ENCODE results near the gene CFAP65.

The CFAP65 gene

GRCh38 chr2:219028141-219028540 is 13.2 kb downstream of the CFAP65 start:
- H3K4me3 ChIP-seq (ENCODE audit: low read depth, low read length): no peak overlapping the region
- no peak for TF ChIP-seq CTCF (IDR thresholded peaks at IDR 0.05; ENCODE audit: insufficient read depth, low read depth, low read length, missing control alignments)
- no peak for DNase-seq (ENCODE audit: low read depth)

GRCh38 chr2:219027511-219028055 is 13.7 kb downstream of the CFAP65 start:
- no peak overlapping the region for H3K4me3 ChIP-seq (ENCODE audit: low read depth, low read length)
- TF ChIP-seq CTCF (IDR thresholded peaks at IDR 0.05; ENCODE audit: insufficient read depth, low read depth, low read length, missing control alignments): no peak
- DNase-seq (ENCODE audit: low read depth): no peak

GRCh38 chr2:219026946-219027345 is 14.4 kb downstream of the CFAP65 start:
- no peak for TF ChIP-seq CTCF (IDR thresholded peaks at IDR 0.05; ENCODE audit: insufficient read depth, low read depth, low read length, missing control alignments)
- DNase-seq (ENCODE audit: low read depth): no peak
- H3K4me3 ChIP-seq (ENCODE audit: low read depth, low read length): no peak overlapping the region

- no peak for TF ChIP-seq CTCF (IDR thresholded peaks at IDR 0.05; ENCODE audit: insufficient read depth, low read depth, low read length, missing control alignments)
- H3K4me3 ChIP-seq (ENCODE audit: low read depth, low read length): no peak overlapping the region
- DNase-seq (ENCODE audit: low read depth): no peak
These were observed 15.4 kb downstream of the CFAP65 start for GRCh38 chr2:219025637-219026585.

- H3K4me3 ChIP-seq (ENCODE audit: low read depth, low read length): no peak overlapping the region
- no peak for TF ChIP-seq CTCF (IDR thresholded peaks at IDR 0.05; ENCODE audit: insufficient read depth, low read depth, low read length, missing control alignments)
- no peak for DNase-seq (ENCODE audit: low read depth)
These were observed 17.3 kb downstream of the CFAP65 start for GRCh38 chr2:219024059-219024458.

GRCh38 chr2:219023045-219023605 is 18.2 kb downstream of the CFAP65 start:
- no peak overlapping the region for H3K4me3 ChIP-seq (ENCODE audit: low read depth, low read length)
- no peak for DNase-seq (ENCODE audit: low read depth)
- no peak for TF ChIP-seq CTCF (IDR thresholded peaks at IDR 0.05; ENCODE audit: insufficient read depth, low read depth, low read length, missing control alignments)

All from GM12865 (cell line).